ENCODE data around the gene ATXN2.

Gene ATXN2

DNA sequence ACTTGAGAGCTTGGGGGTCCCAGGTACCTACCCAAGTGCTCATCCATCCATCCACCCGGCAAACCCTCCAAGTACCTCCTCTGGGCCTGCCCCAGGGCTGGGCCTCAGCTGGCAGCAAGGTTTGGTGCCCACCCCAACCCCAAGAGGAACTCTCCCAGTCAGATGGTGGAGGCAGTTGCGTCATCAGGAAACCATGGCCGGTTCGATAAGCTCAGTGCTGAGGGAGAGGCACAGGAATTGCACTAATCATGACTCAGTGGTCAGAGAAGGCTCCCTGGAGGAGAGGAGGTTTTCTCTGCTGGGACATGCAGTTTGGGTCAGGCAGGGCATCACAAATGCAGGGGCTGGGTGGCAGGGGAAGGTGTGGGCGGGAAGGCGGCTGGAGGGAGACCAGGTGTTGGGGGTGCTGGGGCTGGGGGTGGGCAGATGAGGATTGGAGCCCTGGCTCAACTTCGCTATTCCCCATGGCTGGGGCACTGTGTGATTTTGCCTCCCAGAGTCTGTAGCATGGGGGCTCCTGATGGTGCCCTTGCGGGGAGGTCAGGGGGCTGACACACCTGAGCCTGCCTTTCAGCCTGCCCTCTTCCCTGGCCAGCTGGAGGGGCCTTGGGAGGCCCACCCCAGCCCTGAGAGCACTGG, 161.2 kb downstream of the ATXN2 start:
- DNase-seq (ENCODE audit: low read depth) = no peak

DNA sequence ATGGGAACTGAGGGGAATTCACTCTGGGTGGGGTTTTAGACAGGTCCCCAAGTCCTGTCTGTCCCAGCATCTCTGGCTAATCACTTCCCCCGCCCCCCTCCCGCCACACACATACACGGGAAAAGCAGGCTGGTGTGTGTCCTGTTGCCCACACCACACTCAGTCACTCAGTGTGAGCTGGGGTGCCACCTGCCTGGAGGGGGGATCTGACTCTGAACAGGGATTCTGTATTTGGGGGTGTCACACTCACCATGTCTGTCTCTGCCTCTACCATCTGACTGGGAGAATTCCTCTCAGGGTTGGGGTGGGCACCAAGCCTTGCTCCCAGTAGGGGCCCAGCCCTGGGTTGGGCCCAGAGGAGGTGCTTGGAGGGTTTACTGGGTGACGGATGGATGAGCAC, 162.3 kb downstream of the ATXN2 start:
- DNase-seq (ENCODE audit: low read depth) = no peak

DNA sequence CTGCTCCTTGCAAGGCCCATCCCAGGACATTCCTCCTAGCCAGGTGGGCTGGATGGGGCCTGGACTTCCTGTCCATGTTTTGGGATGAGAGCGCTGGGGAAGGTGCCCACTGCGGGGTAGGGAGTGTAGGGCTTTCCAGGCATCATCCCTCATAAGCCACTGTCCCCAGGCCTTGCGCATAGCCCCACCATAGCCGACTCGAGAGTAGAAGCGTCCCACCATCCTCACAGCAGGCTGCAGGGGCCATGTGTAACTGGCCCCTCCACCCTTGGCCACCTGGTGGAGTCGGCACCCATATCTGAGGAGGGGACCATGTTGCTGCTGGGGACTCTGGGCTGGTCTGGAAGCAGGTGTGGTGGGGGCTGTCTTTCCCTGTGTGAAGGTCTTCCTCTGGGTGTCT, 162.8 kb downstream of the ATXN2 start:
- no peak for DNase-seq (ENCODE audit: low read depth)

DNA sequence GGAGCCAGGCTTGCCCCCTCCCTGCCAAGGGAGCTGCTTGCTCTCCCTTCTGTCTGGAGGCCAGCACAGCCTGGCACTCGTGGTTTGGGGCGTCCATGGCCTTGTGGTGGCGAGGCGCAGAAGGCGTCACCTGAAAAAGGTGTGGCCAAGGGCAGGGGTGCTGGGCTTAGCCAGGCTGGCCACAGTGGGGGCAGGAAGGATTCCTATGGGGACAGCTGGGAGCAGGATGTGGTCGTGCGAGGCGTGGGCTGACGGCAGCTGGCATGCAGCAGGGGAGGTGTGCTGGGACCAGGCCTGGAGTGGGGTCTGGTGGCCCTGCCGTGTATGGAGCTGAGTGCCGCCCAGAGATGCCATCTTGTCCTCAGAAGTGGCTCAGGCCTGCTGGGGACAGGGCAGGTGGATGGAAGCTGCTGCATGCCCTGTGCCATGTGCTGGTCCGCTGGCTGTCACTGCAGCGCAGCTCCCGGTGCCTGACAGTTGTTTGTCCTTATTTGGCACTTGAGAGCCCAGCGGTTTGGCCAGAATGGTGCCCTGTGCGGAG, 163.4 kb downstream of the ATXN2 start:
- DNase-seq (ENCODE audit: low read depth) = no peak

DNA sequence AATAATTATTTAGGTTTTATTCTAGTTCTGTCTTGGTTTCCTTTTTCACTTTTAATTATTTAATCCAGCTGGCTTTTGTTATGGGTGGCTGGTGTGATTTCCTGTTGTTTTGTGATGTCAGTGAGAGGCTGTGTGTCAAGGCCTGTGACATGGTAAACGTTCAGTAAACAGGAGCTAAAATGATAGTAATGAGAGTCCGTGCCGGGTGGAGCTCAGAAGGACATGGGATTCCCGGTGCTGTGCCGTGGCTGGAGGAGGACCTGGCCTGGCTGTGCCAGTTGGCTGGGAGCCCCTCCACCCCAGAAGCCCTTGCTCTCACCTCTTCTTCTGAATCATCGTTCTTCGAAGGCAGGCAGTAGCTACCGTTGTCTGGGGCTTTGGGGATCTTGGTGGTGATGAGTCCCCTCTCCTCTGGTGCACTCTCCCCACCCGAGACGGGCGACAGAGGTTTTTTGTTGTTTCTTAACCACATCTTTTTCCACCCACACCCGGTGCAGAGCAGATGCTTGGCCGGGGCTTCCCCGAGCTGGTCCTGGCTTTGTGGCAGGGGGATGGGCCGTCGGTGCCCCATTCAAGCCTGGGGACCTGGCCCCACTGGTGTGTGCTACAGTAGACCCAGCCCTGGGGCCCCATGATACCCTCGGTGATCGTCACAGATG, 164.3 kb downstream of the ATXN2 start:
- DNase-seq (ENCODE audit: low read depth) = peak; percentile 61

GRCh38 chr12:111434049-111434448, 165.1 kb downstream of the ATXN2 start:
- DNase-seq (ENCODE audit: low read depth) = no peak

- DNase-seq (ENCODE audit: low read depth) = no peak
Observed at GRCh38 chr12:111431772-111432171, 167.3 kb downstream of the ATXN2 start.

DNA sequence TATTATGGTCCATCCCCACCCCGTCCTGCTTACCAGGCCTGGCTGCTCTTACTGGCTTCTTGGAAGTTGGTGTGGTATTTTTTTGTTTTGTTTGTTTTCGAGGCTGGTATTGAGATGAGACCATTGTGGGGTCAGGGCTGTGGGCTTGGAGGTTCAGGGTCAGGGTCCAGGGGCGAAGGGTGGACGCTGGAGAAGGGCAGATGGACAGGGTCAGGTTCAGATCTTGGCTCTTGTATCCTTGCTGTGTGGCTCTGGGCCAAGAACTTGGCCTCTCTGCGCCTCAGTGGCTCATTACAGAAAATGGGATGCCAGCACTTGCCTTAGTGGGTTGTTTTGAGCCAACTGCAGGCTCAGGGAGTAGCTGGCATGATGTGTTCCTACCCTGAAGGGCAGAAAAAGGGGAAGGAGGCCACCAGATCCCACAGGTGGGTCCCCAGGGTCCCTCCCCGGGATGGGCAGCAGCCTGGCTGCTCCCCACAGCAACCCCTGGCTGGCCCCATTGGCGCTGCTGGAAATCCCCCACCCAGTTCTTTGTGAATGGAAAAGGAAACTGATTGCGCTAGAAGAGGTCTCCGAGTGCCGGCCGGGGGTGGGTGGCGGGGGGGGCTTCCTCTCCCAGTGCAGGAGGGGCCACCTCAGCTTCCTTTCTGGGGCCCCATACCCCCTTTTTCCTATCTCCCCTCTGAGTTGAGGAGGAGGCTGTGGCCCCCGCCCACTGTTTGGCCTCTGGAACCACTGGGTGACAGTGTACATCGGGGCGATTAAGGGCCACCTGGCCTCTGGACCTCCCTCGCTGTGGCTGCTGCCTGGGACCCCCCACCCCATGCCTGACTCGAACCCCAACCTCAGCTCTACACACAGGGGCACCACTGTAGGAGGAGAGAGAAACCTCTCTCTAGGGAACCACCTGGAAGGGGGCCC, 168.4 kb downstream of the ATXN2 start:
- DNase-seq (ENCODE audit: low read depth) = peak; percentile 42

DNA sequence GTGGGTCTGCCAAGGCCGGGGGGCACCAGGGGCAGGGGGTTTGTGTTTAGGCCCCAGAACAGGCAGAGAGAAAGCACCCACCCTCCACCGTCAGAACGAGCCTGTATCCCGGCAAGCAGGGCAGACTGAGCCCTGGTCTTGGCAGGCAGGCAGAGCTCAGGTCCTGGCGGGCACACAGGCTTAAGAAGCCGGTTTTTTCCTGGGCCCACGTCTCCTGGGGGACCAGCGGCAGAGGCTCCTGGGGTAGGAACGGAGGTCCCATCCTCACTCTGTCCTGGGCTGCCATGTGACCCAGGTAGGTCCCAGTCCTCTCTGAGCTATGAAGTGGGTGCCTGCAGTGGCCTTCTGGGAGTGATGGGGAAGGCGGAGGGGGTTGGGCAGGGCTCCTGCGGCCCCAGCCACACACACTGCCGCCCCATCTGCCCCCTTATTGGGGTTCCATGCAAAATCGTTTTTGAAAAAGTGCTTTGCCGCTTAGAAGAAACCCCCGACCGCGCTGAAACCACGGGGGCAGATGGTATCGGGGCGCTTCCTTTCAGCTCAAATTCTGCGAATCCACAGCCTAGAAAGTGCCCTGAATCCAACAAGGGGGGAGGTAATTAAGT, 169.2 kb downstream of the ATXN2 start:
- DNase-seq (ENCODE audit: low read depth) = peak; percentile 42

DNA sequence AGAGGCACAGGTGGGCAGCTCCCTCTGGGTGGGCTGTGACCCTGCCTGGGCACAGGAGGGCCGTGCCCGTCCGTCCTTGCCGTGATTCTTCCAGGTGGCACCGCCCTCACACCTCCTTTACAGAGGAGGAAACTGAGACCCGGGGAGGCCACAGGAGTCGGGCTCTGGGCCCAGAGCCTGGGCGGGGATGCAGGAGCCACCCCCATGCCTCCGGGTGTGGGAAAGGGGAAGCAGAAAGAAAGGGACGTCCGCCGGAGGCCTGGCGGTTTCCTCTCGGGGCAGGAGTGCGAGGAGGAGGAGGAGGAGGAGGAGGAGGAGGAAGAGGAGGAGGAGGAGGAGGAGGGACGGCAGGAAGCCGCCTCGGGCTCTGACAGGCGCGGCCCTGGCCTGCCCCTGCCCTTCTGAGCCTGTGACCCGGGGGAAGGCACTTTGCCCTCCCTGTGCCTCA, 170.4 kb downstream of the ATXN2 start:
- DNase-seq (ENCODE audit: low read depth) = no peak

DNA sequence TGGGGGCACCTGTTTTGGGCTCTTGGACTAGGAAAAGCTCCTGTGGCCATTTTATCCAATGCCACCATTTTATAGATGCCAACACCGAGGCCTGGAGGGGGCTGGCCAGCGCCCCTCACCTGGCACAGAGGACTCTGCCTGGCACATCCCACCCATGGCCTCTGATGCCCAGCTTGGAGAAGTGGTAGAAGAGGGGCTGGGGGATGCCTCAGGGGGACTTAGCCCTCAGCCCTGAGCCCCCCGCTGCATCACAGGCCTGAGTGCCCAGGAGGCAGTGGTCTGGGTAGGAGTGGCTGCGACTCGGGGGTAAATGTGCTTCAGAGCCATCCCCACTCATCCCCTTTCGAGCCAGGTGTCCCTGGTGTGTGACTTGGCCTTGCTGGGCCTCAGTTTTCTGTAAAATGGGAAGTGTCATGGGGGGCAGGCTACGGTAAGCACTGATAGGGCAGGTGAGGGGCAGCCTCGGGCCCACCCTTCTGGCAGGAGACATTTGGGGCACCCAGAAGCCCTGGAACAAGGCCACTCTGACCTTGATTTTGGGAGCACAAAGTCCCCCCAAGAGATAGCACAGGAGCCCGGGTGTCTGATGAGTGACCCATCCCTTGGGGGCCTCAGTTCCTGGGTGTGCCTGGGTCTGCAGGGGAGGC, 170.9 kb downstream of the ATXN2 start:
- DNase-seq (ENCODE audit: low read depth) = no peak

GRCh38 chr12:111427417-111428074, 171.6 kb downstream of the ATXN2 start:
- DNase-seq (ENCODE audit: low read depth) = no peak

DNA sequence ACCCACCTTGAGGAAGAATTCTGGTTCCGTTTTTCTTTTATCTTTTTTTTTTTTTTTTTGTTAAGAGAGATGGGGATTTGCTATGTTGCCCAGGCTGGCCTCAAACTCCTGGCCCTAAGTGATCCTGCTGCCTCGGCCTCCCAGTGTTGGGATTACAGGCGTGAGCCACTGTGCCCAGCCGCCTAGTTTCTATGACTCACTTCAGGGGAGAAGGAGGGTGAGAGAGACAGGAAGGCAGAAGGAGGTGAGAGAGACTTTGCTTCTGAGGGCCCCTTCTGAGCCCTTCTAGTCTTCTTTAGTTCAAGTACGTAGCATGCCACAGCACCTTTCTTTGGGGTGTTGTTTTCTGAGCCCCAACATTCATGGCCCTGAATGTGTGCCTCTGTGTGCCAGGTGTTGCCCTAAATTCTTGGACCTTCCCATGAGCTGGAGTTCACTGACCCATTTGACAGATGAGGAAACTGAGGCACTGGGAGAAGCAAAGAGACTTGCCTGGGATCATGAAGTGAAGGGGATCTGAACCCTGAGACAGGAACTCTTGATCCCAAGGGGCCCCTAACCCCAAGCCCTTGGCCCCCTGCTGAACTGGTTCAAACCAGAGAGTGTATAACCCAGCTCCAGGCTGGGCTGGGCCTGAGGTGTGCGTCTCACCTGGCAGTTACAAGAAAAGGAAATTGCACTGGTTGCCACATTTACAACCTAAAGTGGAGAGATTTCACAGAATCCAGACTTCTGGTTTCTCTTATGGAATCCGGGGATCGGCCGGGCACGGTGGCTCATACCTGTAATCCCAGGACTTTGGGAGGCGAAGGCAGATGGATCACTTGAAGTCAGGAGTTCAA, 172.6 kb downstream of the ATXN2 start:
- DNase-seq (ENCODE audit: low read depth) = no peak

GRCh38 chr12:111425655-111426054, 173.5 kb downstream of the ATXN2 start:
- no peak for DNase-seq (ENCODE audit: low read depth)

DNA sequence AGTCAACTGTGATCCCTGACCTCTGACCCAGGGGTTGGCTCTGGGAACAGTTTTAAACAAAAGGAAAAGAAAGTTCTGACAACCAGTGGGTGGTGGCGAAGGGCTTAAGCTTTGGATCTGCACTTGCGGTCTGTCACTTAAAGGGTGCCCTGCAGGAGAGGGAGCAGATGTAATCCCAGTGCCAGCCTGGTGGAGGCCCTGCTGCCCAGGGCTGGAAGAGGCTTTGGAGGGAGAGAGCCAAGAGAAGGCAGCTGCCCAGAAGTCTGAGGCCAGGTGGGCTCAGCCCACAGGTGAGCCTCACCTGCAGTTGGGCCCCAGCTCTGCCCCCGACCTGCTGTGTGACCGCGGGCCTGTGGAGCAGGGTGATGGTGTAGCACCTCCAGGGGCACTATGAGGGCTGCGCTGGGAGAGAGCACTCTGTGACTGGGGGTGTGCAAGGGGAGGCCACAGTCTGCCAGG, 174.3 kb downstream of the ATXN2 start:
- DNase-seq (ENCODE audit: low read depth) = no peak

GRCh38 chr12:111424189-111424792, 174.8 kb downstream of the ATXN2 start:
- DNase-seq (ENCODE audit: low read depth) = no peak

DNA sequence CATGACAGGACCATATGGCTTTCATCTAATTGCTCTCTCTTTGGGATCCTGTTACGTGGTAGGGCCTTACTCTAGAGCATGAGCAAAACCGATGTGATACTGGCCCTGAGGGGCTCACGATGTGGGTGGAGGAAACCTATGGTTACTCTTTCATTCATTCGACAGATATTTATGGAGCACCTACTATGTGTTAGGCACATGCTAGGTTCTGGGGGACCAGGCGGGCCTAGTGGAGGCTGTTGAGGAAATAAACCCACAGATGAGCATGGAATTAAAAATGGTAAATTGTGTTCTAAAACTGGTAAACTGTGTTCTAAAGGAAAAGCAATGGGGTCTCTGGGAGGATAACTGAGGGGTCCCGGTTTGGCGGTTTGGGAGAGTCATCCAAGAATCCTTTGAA, 178.6 kb downstream of the ATXN2 start:
- DNase-seq (ENCODE audit: low read depth) = no peak

DNA sequence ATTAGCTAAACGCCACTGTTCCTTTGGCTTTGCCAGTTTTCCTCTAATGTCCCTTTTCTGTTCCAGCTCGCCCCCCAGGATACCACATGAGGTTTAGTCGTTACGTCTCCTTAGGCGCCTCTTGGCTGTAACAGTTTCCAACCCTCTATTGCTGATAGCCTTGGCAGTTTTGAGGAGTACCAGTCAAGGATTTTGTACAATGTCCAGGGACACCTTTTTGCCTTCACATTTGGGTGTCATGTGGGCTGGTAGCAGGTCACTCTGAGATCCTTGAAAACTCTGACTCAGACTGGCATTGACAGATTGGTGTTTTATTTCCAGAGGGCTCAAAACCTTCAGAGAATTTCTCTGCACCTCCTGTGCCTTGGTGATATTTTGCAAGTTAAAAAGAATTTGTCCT, 179.3 kb downstream of the ATXN2 start:
- no peak for DNase-seq (ENCODE audit: low read depth)

DNA sequence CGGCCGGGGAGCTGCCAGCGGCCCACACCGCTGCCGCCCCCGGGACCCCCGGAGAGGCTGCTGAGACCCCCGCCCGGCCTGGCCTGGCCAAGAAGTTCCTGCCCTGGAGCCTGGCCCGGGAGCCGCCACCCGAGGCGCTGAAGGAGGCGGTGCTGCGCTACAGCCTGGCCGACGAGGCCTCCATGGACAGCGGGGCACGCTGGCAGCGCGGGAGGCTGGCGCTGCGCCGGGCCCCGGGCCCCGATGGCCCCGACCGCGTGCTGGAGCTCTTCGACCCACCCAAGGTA, 180.6 kb downstream of the ATXN2 start:
- no peak for DNase-seq (ENCODE audit: low read depth)

Measured in stimulated activated CD8-positive, alpha-beta memory T cell treated with anti-CD3 and anti-CD28 coated beads, Interleukin-7, amount 100 ng/mL, for 24 hours (primary cell).